ENCODE results near the gene TAF10.

Gene TAF10

GRCh38 chr11:6630632-6631291 lies 18.7 kb upstream of the TAF10 start:
- Histone ChIP-seq H3K27ac (ENCODE audit: low read depth, low read length) (no peak overlapping the region), H3K4me1 (ENCODE audit: insufficient read depth, low read length) (no peaks in the 10 kb centered on the region; the same call in 1 of the 2 replicates), H3K9me3 (ENCODE audit: insufficient read depth, low read depth, low read length) (no peaks in the 10 kb centered on the region), H3K9ac (ENCODE audit: low read depth, low read length) (peak overlapping the region; percentile 6; the same call in 1 of the 2 replicates), H3K4me3 (ENCODE audit: low read length) (peak overlapping the region; percentile 51), H3K27me3 (ENCODE audit: insufficient read depth, low read length) (peaks cover 40% of the 10 kb centered on the region), H3K36me3 (ENCODE audit: insufficient read depth, low read length) (peaks cover 12% of the 10 kb centered on the region)
- WGBS, result 21% methylated on average over 28 of the region's 28 CpGs

- peak overlapping the region; percentile 6; the same call in 1 of the 2 replicates for H3K9ac ChIP-seq (ENCODE audit: low read depth, low read length)
- no peak overlapping the region for H3K27ac ChIP-seq (ENCODE audit: low read depth, low read length)
- no peaks in the 10 kb centered on the region; the same call in 1 of the 2 replicates for H3K4me1 ChIP-seq (ENCODE audit: insufficient read depth, low read length)
- H3K36me3 ChIP-seq (ENCODE audit: insufficient read depth, low read length), result peaks cover 19% of the 10 kb centered on the region
- peaks cover 40% of the 10 kb centered on the region for H3K27me3 ChIP-seq (ENCODE audit: insufficient read depth, low read length)
- H3K9me3 ChIP-seq (ENCODE audit: insufficient read depth, low read depth, low read length), result no peaks in the 10 kb centered on the region
- peak overlapping the region; percentile 51 for H3K4me3 ChIP-seq (ENCODE audit: low read length)
- 16% methylated on average over 102 of the region's 102 CpGs for WGBS
Measured at GRCh38 chr11:6629892-6630631, 18.0 kb upstream of the TAF10 start.

DNA sequence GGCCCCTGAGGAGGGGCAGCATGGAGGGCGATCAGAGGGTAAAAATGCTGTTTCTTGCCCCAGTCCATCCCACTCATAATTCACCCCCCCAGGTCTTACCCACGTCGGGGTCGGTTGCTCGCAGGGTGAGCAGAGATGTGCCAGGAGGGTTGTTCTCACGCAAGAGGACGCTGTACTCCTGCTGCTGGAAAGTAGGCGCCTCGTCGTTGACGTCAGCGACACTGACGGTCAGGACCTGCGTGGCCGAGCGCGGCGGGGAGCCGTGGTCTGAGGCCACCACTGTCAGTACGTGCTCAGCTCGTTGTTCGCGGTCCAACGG lies 17.5 kb upstream of the TAF10 start:
- 95% methylated on average over 24 of the region's 24 CpGs for WGBS
- H3K9me3 ChIP-seq (ENCODE audit: insufficient read depth, low read depth, low read length), result no peaks in the 10 kb centered on the region
- H3K36me3 ChIP-seq (ENCODE audit: insufficient read depth, low read length), result peaks cover 24% of the 10 kb centered on the region
- no peak overlapping the region for H3K27ac ChIP-seq (ENCODE audit: low read depth, low read length)
- no peak overlapping the region for H3K9ac ChIP-seq (ENCODE audit: low read depth, low read length)
- peak overlapping the region; percentile 51; the same call in 1 of the 2 replicates for H3K4me3 ChIP-seq (ENCODE audit: low read length)
- peaks cover 40% of the 10 kb centered on the region for H3K27me3 ChIP-seq (ENCODE audit: insufficient read depth, low read length)
- H3K4me1 ChIP-seq (ENCODE audit: insufficient read depth, low read length), result no peaks in the 10 kb centered on the region; the same call in 1 of the 2 replicates

- Histone ChIP-seq H3K4me1 (ENCODE audit: insufficient read depth, low read length) (no peaks in the 10 kb centered on the region; the same call in 1 of the 2 replicates), H3K27ac (ENCODE audit: low read depth, low read length) (no peak overlapping the region), H3K27me3 (ENCODE audit: insufficient read depth, low read length) (peaks cover 40% of the 10 kb centered on the region), H3K9ac (ENCODE audit: low read depth, low read length) (no peak overlapping the region), H3K9me3 (ENCODE audit: insufficient read depth, low read depth, low read length) (no peaks in the 10 kb centered on the region), H3K4me3 (ENCODE audit: low read length) (no peak overlapping the region), H3K36me3 (ENCODE audit: insufficient read depth, low read length) (peaks cover 25% of the 10 kb centered on the region)
- WGBS, result 95% methylated on average over 4 of the region's 4 CpGs
Measured at GRCh38 chr11:6628526-6628925, 16.5 kb upstream of the TAF10 start.

DNA sequence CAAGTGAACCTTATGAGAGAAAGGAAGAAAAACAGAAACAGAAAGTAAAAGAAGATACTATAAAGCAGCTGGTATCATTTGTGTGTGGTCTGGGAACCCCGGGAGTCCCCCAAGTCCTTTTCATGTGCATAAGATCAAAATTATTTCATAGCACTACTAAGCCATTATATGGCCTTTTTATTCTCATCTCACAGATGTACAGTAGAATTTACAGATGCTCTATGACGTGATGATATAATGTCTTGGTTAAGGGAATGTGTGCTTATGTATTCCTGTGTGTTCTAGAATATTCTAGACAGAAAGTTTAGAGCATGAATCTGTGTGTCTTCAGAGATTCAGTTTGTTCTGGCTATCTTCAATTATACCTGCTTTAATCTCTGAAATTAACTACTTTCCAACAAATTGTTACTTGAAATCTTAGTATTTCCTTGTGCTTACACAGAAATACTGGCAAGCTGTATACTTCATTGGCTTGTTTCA lies 15.8 kb upstream of the TAF10 start:
- H3K27me3 ChIP-seq (ENCODE audit: insufficient read depth, low read length), result peaks cover 40% of the 10 kb centered on the region
- no peaks in the 10 kb centered on the region; the same call in 1 of the 2 replicates for H3K4me1 ChIP-seq (ENCODE audit: insufficient read depth, low read length)
- no peak overlapping the region for H3K27ac ChIP-seq (ENCODE audit: low read depth, low read length)
- 84% methylated on average over 2 of the region's 2 CpGs for WGBS
- no peak overlapping the region for H3K9ac ChIP-seq (ENCODE audit: low read depth, low read length)
- H3K36me3 ChIP-seq (ENCODE audit: insufficient read depth, low read length), result peaks cover 25% of the 10 kb centered on the region
- H3K9me3 ChIP-seq (ENCODE audit: insufficient read depth, low read depth, low read length), result no peaks in the 10 kb centered on the region
- H3K4me3 ChIP-seq (ENCODE audit: low read length), result no peak overlapping the region

GRCh38 chr11:6626971-6627761 lies 15.2 kb upstream of the TAF10 start:
- H3K27me3 ChIP-seq (ENCODE audit: insufficient read depth, low read length), result peaks cover 38% of the 10 kb centered on the region
- no peak overlapping the region for H3K27ac ChIP-seq (ENCODE audit: low read depth, low read length)
- H3K9ac ChIP-seq (ENCODE audit: low read depth, low read length), result no peak overlapping the region
- peaks cover 25% of the 10 kb centered on the region for H3K36me3 ChIP-seq (ENCODE audit: insufficient read depth, low read length)
- 90% methylated on average over 19 of the region's 19 CpGs for WGBS
- H3K4me1 ChIP-seq (ENCODE audit: insufficient read depth, low read length), result no peaks in the 10 kb centered on the region; the same call in 1 of the 2 replicates
- H3K9me3 ChIP-seq (ENCODE audit: insufficient read depth, low read depth, low read length), result no peaks in the 10 kb centered on the region
- H3K4me3 ChIP-seq (ENCODE audit: low read length), result no peak overlapping the region

DNA sequence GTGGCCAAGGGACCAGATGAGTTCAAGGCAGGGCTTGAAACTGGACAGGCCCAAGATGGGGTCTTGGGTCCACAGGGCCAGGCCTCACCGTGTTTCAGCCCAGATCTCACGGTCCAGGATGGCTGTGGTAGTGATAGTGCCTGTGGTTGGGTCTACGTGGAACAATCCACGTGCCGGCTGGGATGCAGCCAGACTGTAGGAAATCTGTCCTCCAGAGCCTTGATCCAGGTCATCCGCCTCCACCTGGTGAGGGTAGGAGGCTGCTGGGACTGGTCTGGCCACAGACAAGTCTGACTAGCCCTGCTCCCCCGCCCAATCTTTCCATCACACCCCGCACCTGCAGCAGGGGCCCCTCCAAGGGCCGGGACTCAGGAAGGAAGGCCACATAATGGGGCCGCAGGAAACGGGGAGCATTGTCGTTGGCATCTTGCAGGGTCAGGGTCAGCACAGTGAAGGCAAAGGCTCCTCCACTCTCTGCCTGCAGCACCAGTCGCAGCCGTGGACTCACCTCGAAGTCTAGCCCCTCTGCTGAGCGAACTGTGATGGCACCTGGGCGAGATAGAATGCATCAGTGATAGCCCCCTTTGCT lies 13.9 kb upstream of the TAF10 start:
- peaks cover 26% of the 10 kb centered on the region for H3K27me3 ChIP-seq (ENCODE audit: insufficient read depth, low read length)
- 96% methylated on average over 17 of the region's 17 CpGs for WGBS
- no peaks in the 10 kb centered on the region for H3K9me3 ChIP-seq (ENCODE audit: insufficient read depth, low read depth, low read length)
- H3K4me1 ChIP-seq (ENCODE audit: insufficient read depth, low read length), result no peaks in the 10 kb centered on the region; the same call in none of the 2 replicates
- H3K4me3 ChIP-seq (ENCODE audit: low read length), result no peak overlapping the region
- H3K36me3 ChIP-seq (ENCODE audit: insufficient read depth, low read length), result peaks cover 25% of the 10 kb centered on the region
- H3K9ac ChIP-seq (ENCODE audit: low read depth, low read length), result no peak overlapping the region
- H3K27ac ChIP-seq (ENCODE audit: low read depth, low read length), result no peak overlapping the region

DNA sequence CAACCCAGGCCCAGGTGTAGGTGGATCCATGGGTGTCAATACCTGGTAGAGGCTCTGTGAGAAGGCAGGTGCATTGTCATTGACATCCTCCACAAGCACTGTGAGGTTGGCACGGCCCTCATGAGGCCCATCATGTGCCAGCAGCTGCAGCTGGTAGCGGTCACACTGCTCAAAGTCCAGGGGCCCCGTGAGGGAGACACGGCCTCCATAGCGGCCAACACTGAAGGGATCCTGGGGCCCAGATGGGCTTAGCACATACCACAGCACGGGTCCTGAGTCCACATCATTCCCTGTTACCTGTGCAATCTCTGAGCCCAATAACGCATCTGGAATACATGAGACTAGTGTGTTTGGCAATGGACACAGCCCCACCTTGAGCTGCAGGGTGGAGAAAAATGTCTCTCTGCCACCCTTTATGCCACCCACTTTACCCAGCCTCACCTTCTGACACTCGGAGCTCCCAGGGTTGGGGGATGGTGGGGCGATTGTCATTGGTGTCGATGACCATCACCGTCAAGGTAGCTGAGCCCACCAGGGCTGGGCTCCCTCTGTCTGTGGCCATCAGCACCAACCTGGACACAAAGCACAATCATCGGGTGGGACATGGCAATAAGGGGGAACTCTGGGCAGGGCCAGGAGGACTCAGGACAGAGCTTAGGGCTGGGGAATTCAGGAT lies 13.3 kb upstream of the TAF10 start:
- peaks cover 19% of the 10 kb centered on the region for H3K27me3 ChIP-seq (ENCODE audit: insufficient read depth, low read length)
- peaks cover 4% of the 10 kb centered on the region for H3K4me1 ChIP-seq (ENCODE audit: insufficient read depth, low read length)
- WGBS, result 94% methylated on average over 12 of the region's 12 CpGs
- peaks cover 25% of the 10 kb centered on the region for H3K36me3 ChIP-seq (ENCODE audit: insufficient read depth, low read length)
- H3K9ac ChIP-seq (ENCODE audit: low read depth, low read length), result no peak overlapping the region
- H3K9me3 ChIP-seq (ENCODE audit: insufficient read depth, low read depth, low read length), result no peaks in the 10 kb centered on the region
- H3K4me3 ChIP-seq (ENCODE audit: low read length), result no peak overlapping the region
- no peak overlapping the region for H3K27ac ChIP-seq (ENCODE audit: low read depth, low read length)

- WGBS, result 94% methylated on average over 31 of the region's 31 CpGs
- peaks cover 3% of the 10 kb centered on the region; the same call in 1 of the 2 replicates for H3K27me3 ChIP-seq (ENCODE audit: insufficient read depth, low read length)
Measured at GRCh38 chr11:6623391-6624363, 11.7 kb upstream of the TAF10 start.

More at GRCh38 chr11:6623391-6624363, 11.7 kb upstream of the TAF10 start:
- no peak overlapping the region for H3K27ac ChIP-seq (ENCODE audit: low read depth, low read length)
- peaks cover 20% of the 10 kb centered on the region for H3K36me3 ChIP-seq (ENCODE audit: insufficient read depth, low read length)
- peaks cover 14% of the 10 kb centered on the region for H3K4me1 ChIP-seq (ENCODE audit: insufficient read depth, low read length)
- no peak overlapping the region for H3K4me3 ChIP-seq (ENCODE audit: low read length)
- H3K9ac ChIP-seq (ENCODE audit: low read depth, low read length), result no peak overlapping the region
- no peaks in the 10 kb centered on the region for H3K9me3 ChIP-seq (ENCODE audit: insufficient read depth, low read depth, low read length)

All from HUES64 (cell line).